Left lobe of liver (tissue), 2 donors: ENCODE results near the gene AP5Z1. TPM values are rescaled to one million over a fixed set of nuclear protein-coding genes. Genes with fewer than 3 reads are reported as not detected.

Source experiments
- ATAC-seq: fragments of 200-7000 bp; cut with Tn5 transposase; one replicate; pipeline ENCODE4 v1.9.1; 2020; ENCODE audit warnings: mild to moderate bottlenecking, moderate library complexity
- DNase-seq: peaks from one replicate; pipeline ENCODE4 v3.0.0-alpha.2; 2020; ENCODE audit warnings: low spot score
- total RNA-seq: library from RNA; stranded (reverse); gene quantifications from one replicate; pipeline ENCODE4 v1.2.1, GENCODE V29; 2021
- donor health status: DM: no; HTN: no; CAD: no; lungs with moderate emphysema.
- donor health status: DM: no; HTN: yes; CAD: no.

Gene AP5Z1
- total RNA-seq, 1 donor from 2014 or later: 13.2 TPM

- no peak for DNase-seq
- ATAC-seq: no peak
Measured at GRCh38 chr7:4836206-4836661, 60.8 kb downstream of the AP5Z1 start.

- DNase-seq: no peak
Measured at GRCh38 chr7:4837041-4837802, 61.8 kb downstream of the AP5Z1 start.

GRCh38 chr7:4837803-4838625 is 62.6 kb downstream of the AP5Z1 start:
- ATAC-seq: no peak
- DNase-seq: no peak

More at GRCh38 chr7:4837041-4837802, 61.8 kb downstream of the AP5Z1 start:
- no peak for ATAC-seq

- no peak for DNase-seq
- ATAC-seq: no peak
Measured at GRCh38 chr7:4838626-4839334, 63.4 kb downstream of the AP5Z1 start.

- ATAC-seq (no peak), DNase-seq (no peak)
Measured at GRCh38 chr7:4840079-4840501, 64.7 kb downstream of the AP5Z1 start.

Other genes starting within 250 kb of the AP5Z1 start
- 8.4 TPM for gene FOXK1, start 93.3 kb upstream of the AP5Z1 start, total RNA-seq
- gene PAPOLB, start 86.4 kb downstream of the AP5Z1 start, total RNA-seq: not detected
- gene RADIL, start 108.1 kb downstream of the AP5Z1 start, total RNA-seq: 0.40 TPM
- not detected for gene MMD2, start 183.6 kb downstream of the AP5Z1 start, total RNA-seq